Gastrocnemius medialis (tissue), 4 donors: Measurements from ENCODE around the gene ARHGEF10L.

Experiments
- POLR2A ChIP-seq, 2 donors: fragments of 450-650 bp; IDR thresholded peaks; one replicate each; pipeline ENCODE4 v1.6.1; 2017; ENCODE audit warnings: antibody characterized with exemption in 2 of 2, mild to moderate bottlenecking in 2 of 2, moderate library complexity in 2 of 2
- TF ChIP-seq, protein P1 (sequence below), 5 experiments: fragments of 450-650 bp in 3 of 5; fragments of 200-600 bp in 2 of 5; sonication (generic) in 2 of 5; IDR thresholded peaks in 4 of 5; conservative IDR thresholded peaks in 1 of 5; 1 replicate in 4 of 5; 2 replicates in 1 of 5; pipeline ENCODE4 v1.5.1; 2016 to 2019; ENCODE audit warnings: antibody characterized with exemption in 5 of 5, mild to moderate bottlenecking in 3 of 5, moderate library complexity in 3 of 5

GRCh38 chr1:17662786-17663185, 123.3 kb downstream of the ARHGEF10L start:
- TF ChIP-seq, protein P1, sequence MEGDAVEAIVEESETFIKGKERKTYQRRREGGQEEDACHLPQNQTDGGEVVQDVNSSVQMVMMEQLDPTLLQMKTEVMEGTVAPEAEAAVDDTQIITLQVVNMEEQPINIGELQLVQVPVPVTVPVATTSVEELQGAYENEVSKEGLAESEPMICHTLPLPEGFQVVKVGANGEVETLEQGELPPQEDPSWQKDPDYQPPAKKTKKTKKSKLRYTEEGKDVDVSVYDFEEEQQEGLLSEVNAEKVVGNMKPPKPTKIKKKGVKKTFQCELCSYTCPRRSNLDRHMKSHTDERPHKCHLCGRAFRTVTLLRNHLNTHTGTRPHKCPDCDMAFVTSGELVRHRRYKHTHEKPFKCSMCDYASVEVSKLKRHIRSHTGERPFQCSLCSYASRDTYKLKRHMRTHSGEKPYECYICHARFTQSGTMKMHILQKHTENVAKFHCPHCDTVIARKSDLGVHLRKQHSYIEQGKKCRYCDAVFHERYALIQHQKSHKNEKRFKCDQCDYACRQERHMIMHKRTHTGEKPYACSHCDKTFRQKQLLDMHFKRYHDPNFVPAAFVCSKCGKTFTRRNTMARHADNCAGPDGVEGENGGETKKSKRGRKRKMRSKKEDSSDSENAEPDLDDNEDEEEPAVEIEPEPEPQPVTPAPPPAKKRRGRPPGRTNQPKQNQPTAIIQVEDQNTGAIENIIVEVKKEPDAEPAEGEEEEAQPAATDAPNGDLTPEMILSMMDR (IDR thresholded peaks at IDR 0.05 in 4 of 5, conservative IDR thresholded peaks at IDR 0.05 in 1 of 5), result no peak
- no peak for TF ChIP-seq POLR2A (IDR thresholded peaks at IDR 0.05)
